Endodermal cell (in vitro differentiated cells): ENCODE data around the gene CPNE5. TPM values are rescaled to one million over a fixed set of nuclear protein-coding genes. Genes with fewer than 3 reads are reported as not detected.

Experiments used
- DNase-seq: peaks from one replicate; pipeline ENCODE4 v3.0.0-alpha.2; 2017
- H3K27ac ChIP-seq: 2 replicates; pipeline ENCODE4 v1.5.1; 2013; ENCODE audit warnings: mild to moderate bottlenecking, low read depth, low read length, moderate library complexity
- H3K27me3 ChIP-seq: 2 replicates; pipeline ENCODE4 v1.6.1; 2013; ENCODE audit warnings: mild to moderate bottlenecking, low read length, moderate library complexity; ENCODE audit not compliant: insufficient read depth, control insufficient read depth, poor library complexity, severe bottlenecking
- H3K36me3 ChIP-seq: 2 replicates; pipeline ENCODE4 v1.7.0; 2013; ENCODE audit warnings: mild to moderate bottlenecking, low read length, moderate library complexity; ENCODE audit not compliant: control insufficient read depth, insufficient read depth
- H3K4me1 ChIP-seq: one replicate; pipeline ENCODE4 v1.7.0; 2013; ENCODE audit warnings: low read length; ENCODE audit not compliant: control insufficient read depth, insufficient read depth
- H3K4me3 ChIP-seq: 2 replicates; pipeline ENCODE4 v1.5.1; 2013; ENCODE audit warnings: mild to moderate bottlenecking, low read length, moderate library complexity
- H3K9ac ChIP-seq: 2 replicates; pipeline ENCODE4 v1.6.1; 2013; ENCODE audit warnings: mild to moderate bottlenecking, low read length, moderate library complexity; ENCODE audit not compliant: poor library complexity, severe bottlenecking; ENCODE audit errors: extremely low read depth
- H3K9me3 ChIP-seq: 2 replicates; pipeline ENCODE4 v1.6.1; 2013; ENCODE audit warnings: mild to moderate bottlenecking, low read length, moderate library complexity; ENCODE audit not compliant: control insufficient read depth
- H3K27ac Mint-ChIP-seq: 2 replicates; pipeline ENCODE4 v1.8.0; 2020; ENCODE audit warnings: mixed read lengths
- H3K27me3 Mint-ChIP-seq: 2 replicates; pipeline ENCODE4 v1.8.0; 2021; ENCODE audit warnings: mild to moderate bottlenecking, mixed read lengths; ENCODE audit not compliant: insufficient read depth
- H3K36me3 Mint-ChIP-seq: 2 replicates; pipeline ENCODE4 v1.8.0; 2020; ENCODE audit warnings: low read depth, mixed read lengths
- H3K4me1 Mint-ChIP-seq: 2 replicates; pipeline ENCODE4 v1.8.0; 2020; ENCODE audit warnings: mixed read lengths
- H3K4me3 Mint-ChIP-seq: 2 replicates; pipeline ENCODE4 v1.8.0; 2020; ENCODE audit warnings: mild to moderate bottlenecking, moderate library complexity, mixed read lengths
- H3K9me3 Mint-ChIP-seq: 2 replicates; pipeline ENCODE4 v1.8.0; 2020; ENCODE audit warnings: mild to moderate bottlenecking, mixed read lengths
- CTCF ChIP-seq: fragments of 200-600 bp; sonication (generic); conservative IDR thresholded peaks from 2 replicates; pipeline ENCODE4 v1.5.0; 2021; ENCODE audit warnings: antibody characterized with exemption, mild to moderate bottlenecking
- WGBS, 2 experiments: methylation state at CpG; one replicate each; pipeline versions ENCODE4 v1.1.5 to v1.1.7; 2013; ENCODE audit warnings: missing lambda C conversion rate in 2 of 2, mixed read lengths in 1 of 2; ENCODE audit not compliant: insufficient coverage in 1 of 2, insufficient read length in 1 of 2; 5-methylcytosine and 5-hydroxymethylcytosine counted together
- total RNA-seq, 2 donors: library from RNA; stranded (reverse); fragmentation: NEBNext Ultra II Directional in 1 of 2; extraction: Animal tissue kit (Norgen Biotek cat#: 25700) in 1 of 2; gene quantifications; 2 replicates in 1 of 2; 3 replicates in 1 of 2; pipeline ENCODE4 v1.2.1, GENCODE V29; 2021

The CPNE5 gene
- total RNA-seq, 2 donors from 2014 or later, result 0.26 to 0.42 TPM

GRCh38 chr6:36807143-36807542 lies 32.1 kb downstream of the CPNE5 start:
- WGBS, 2 experiments, result 57 to 63% methylated on average over 4 to 5 of the region's 5 CpGs
- peaks cover 52% of the 10 kb centered on the region for H3K4me1 Mint-ChIP-seq

GRCh38 chr6:36805917-36806316 lies 33.3 kb downstream of the CPNE5 start:
- no peaks in the 10 kb centered on the region for H3K36me3 Mint-ChIP-seq
- Histone ChIP-seq H3K4me1 (peaks cover 1% of the 10 kb centered on the region), H3K36me3 (no peaks in the 10 kb centered on the region), H3K9ac (no peak overlapping the region), H3K9me3 (no peaks in the 10 kb centered on the region), H3K27ac (no peak overlapping the region), H3K27me3 (no peaks in the 10 kb centered on the region), H3K4me3 (no peak overlapping the region)
- H3K4me1 Mint-ChIP-seq, result peaks cover 44% of the 10 kb centered on the region
- WGBS, 2 experiments, result 52 to 63% methylated on average over 4 to 8 of the region's 8 CpGs
- H3K27me3 Mint-ChIP-seq, result peaks cover 2% of the 10 kb centered on the region
- H3K4me3 Mint-ChIP-seq, result no peak overlapping the region
- DNase-seq, result peak; percentile 81
- no peaks in the 10 kb centered on the region for H3K9me3 Mint-ChIP-seq
- TF ChIP-seq CTCF, result peak; percentile 59
- no peak overlapping the region for H3K27ac Mint-ChIP-seq

More at GRCh38 chr6:36807143-36807542, 32.1 kb downstream of the CPNE5 start:
- Histone ChIP-seq H3K9ac (no peak overlapping the region), H3K27me3 (no peaks in the 10 kb centered on the region), H3K36me3 (no peaks in the 10 kb centered on the region), H3K4me3 (no peak overlapping the region), H3K4me1 (peaks cover 9% of the 10 kb centered on the region), H3K9me3 (no peaks in the 10 kb centered on the region), H3K27ac (no peak overlapping the region)
- Mint-ChIP-seq H3K9me3 (no peaks in the 10 kb centered on the region), H3K4me3 (no peak overlapping the region), H3K27ac (no peak overlapping the region), H3K36me3 (no peaks in the 10 kb centered on the region), H3K27me3 (peaks cover 2% of the 10 kb centered on the region)
- no peak for TF ChIP-seq CTCF
- no peak for DNase-seq

- Mint-ChIP-seq H3K27me3 (peaks cover 2% of the 10 kb centered on the region), H3K36me3 (no peaks in the 10 kb centered on the region), H3K4me3 (no peak overlapping the region), H3K9me3 (no peaks in the 10 kb centered on the region), H3K27ac (no peak overlapping the region), H3K4me1 (peaks cover 38% of the 10 kb centered on the region)
- TF ChIP-seq CTCF, result no peak
- Histone ChIP-seq H3K27me3 (no peaks in the 10 kb centered on the region), H3K9me3 (no peaks in the 10 kb centered on the region), H3K4me3 (no peak overlapping the region), H3K27ac (peak overlapping the region; percentile 36), H3K4me1 (no peaks in the 10 kb centered on the region), H3K36me3 (no peaks in the 10 kb centered on the region), H3K9ac (no peak overlapping the region)
- WGBS, 2 experiments, result 59 to 72% methylated on average over 3 to 7 of the region's 7 CpGs
- DNase-seq, result no peak
These were observed 34.0 kb downstream of the CPNE5 start for GRCh38 chr6:36805096-36805797.
